ENCODE results near the gene DEPDC1.

DNA sequence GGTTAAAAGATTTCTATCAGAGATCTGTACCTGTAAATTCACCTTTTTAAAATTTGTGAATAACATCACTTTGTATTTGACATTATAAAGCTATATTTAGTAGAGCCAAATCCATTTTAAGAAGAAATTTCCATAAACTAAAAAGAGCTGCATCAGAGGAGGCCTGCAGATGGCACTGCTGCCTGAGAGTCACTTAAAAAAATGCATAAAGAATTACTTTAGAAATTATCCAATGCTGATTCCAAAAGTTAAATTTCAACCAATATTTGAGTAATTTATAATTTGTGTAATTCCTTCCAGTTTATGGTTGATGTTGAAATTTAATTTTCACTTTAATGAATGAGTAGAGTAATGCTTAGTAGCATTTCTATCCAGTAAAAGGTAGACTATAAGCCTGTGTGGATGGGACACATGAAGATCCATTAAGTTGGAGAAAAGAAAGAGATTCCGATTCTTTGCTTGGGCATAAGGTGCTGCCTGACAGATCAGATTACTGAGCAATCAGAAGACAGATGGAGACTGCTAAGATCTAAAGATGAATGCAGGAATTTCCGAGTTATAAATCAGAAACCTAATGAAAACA is 26.4 kb downstream of the DEPDC1 start:
- TF ChIP-seq CTCF (IDR thresholded peaks at IDR 0.05), result peak; percentile 58
- TF ChIP-seq RAD21 (conservative IDR thresholded peaks at IDR 0.05 in 1 of 2, IDR thresholded peaks at IDR 0.05 in 1 of 2), result peak; percentile 48 to 63
- TF ChIP-seq MYC (IDR thresholded peaks at IDR 0.05; ENCODE audit: borderline replicate concordance, low read length), result no peak
- no peak for TF ChIP-seq FOSL2 (IDR thresholded peaks at IDR 0.05)
- TF ChIP-seq FOSL2 (CRISPR knock-in tag; IDR thresholded peaks at IDR 0.05), result no peak
- TF ChIP-seq JUN (IDR thresholded peaks at IDR 0.05), result no peak
- no peak for TF ChIP-seq POLR2A (IDR thresholded peaks at IDR 0.05; ENCODE audit: low read length)

Measured in A549 (cell line).